GM12874 (cell line): ENCODE measurements around the gene HLA-DQB2.

Experiments used
- CTCF ChIP-seq: IDR thresholded peaks from 2 replicates; pipeline ENCODE4 v1.5.1; 2011; ENCODE audit warnings: low read depth, mild to moderate bottlenecking, control low read depth, low read length, moderate library complexity; ENCODE audit not compliant: insufficient read depth

HLA-DQB2 gene

GRCh38 chr6:32763421-32763820 lies at the start of gene HLA-DQB2:
Gene HLA-DQB2, minus strand, starts transcription at chr6:32763532. Its CDS starts 62 bp downstream, at chr6:32763470.
- TF ChIP-seq CTCF = no peak

GRCh38 chr6:32809171-32809570 lies 45.8 kb upstream of the HLA-DQB2 start:
- no peak for TF ChIP-seq CTCF

- TF ChIP-seq CTCF = peak; percentile 21; the same call in 1 of the 2 replicates
Observed at GRCh38 chr6:32807020-32807580, 43.8 kb upstream of the HLA-DQB2 start.

- no peak for TF ChIP-seq CTCF
Observed at GRCh38 chr6:32803416-32803815, 40.1 kb upstream of the HLA-DQB2 start.

- TF ChIP-seq CTCF = no peak
Observed at GRCh38 chr6:32799740-32800139, 36.4 kb upstream of the HLA-DQB2 start.

- no peak for TF ChIP-seq CTCF
Observed at GRCh38 chr6:32799168-32799567, 35.8 kb upstream of the HLA-DQB2 start.

GRCh38 chr6:32796848-32797776 lies 33.8 kb upstream of the HLA-DQB2 start:
- TF ChIP-seq CTCF = peak; percentile 71
